ENCODE data around the gene CLASRP.
"Not testable (repeated sequence)": the region's sequence is repeated elsewhere in the genome, so short reads cannot be mapped to it uniquely, and the experiment has no call there.

The CLASRP gene

GRCh38 chr19:45098521-45099466 lies 59.9 kb downstream of the CLASRP start:
- FAIRE-seq = no peak
- no peak for DNase-seq (ENCODE audit: extremely low spot score, insufficient read length, low read depth)

DNA sequence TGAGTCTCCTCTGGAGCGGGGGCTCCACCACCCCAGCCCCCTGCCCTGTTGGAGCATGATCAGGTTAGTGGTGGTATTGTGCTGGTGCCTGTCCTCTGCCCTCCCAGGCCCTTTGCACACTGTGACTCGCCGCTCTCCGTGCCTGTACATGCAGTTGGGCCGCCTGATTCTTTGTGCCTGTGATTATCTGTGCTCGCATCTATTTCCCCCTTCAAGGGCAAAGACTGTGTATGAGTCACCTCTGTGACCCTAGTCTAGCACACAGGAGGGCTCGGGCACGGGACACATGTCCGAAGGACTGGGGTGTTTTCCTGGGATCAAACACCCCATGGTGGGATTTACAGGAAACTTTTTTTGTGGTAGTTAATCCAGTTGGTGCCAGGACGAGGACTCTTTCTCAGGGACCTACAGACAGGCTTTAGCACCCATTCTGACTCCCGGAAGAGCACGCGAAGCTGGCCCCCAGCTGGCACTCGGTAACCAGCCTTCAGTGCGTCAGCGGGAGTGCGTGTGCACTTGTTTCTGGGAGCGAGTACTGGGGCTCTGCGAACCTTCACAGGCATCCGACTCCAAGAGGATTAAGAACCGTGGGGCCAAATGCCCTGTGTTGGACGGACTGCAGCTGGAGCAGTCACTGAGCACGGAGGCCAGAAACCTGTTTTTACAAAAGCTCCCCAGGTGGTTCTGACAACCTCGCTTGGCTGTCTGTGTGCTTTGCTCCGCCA lies 60.8 kb downstream of the CLASRP start:
- DNase-seq (ENCODE audit: extremely low spot score, insufficient read length, low read depth) (no peak), FAIRE-seq (no peak)

DNA sequence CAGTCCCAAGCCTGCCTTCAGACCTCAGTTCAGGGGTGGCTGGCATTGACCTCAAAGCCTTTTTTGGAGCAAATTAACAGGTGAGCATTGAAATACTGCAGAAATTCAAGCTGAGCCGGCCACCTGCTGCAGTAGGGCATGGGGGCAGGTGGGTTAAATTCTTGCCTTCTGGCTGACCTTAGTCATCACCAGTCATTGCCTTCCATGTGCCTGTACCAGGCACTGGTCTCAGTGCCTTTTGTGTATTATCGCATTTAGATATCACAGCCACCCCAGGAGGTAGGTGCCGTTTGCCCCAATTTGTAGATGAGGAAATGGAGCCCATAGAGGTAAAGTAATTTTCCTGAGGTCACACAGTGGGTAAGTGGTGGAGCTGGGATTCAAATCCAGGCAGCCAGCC lies 61.4 kb downstream of the CLASRP start:
- no peak for DNase-seq (ENCODE audit: extremely low spot score, insufficient read length, low read depth)
- no peak for FAIRE-seq

DNA sequence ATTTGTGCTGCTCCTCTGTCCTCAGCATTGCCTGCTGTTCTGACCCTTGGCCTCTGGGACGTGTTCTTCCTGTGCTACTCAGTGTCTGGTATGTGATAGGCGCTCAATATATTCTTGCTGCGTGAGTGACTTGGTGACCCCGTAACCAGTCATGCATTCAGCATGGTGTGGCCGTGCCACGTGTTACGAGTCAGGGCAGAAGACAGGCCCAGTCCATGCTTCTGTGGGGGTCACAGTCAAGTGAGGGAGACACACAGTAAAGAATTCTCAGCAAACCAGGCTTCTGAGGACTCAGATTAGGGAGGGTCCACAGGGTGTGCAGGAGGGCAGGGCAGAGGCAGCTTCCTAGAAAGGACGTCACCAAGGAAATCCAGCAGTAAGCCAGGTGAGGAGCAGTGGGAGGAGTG lies 62.0 kb downstream of the CLASRP start:
- DNase-seq (ENCODE audit: extremely low spot score, insufficient read length, low read depth) = no peak
- FAIRE-seq = no peak

GRCh38 chr19:45101806-45102205 lies 63.0 kb downstream of the CLASRP start:
- FAIRE-seq (no peak), DNase-seq (ENCODE audit: extremely low spot score, insufficient read length, low read depth) (no peak)

- FAIRE-seq (no peak), DNase-seq (ENCODE audit: extremely low spot score, insufficient read length, low read depth) (no peak)
These were observed 63.6 kb downstream of the CLASRP start for GRCh38 chr19:45102481-45102880.

DNA sequence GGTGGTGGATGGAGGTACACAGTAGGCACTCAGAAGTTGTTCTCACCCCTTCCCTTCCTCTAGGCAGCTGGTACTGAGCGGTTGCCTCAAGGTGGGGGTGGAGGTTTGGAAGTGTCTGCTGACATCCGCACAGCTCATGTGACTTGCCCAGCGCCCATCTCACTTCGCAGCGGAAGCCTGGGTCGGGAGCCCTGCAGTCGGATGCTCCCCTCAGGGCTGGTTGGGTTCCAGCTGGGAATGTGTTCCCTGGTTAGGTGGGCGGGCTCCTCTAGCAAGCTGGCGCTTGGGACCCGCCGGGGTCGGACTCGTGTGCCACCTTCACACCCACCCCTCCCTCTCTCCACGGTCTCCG lies 64.3 kb downstream of the CLASRP start:
- FAIRE-seq = no peak
- DNase-seq (ENCODE audit: extremely low spot score, insufficient read length, low read depth) = no peak

DNA sequence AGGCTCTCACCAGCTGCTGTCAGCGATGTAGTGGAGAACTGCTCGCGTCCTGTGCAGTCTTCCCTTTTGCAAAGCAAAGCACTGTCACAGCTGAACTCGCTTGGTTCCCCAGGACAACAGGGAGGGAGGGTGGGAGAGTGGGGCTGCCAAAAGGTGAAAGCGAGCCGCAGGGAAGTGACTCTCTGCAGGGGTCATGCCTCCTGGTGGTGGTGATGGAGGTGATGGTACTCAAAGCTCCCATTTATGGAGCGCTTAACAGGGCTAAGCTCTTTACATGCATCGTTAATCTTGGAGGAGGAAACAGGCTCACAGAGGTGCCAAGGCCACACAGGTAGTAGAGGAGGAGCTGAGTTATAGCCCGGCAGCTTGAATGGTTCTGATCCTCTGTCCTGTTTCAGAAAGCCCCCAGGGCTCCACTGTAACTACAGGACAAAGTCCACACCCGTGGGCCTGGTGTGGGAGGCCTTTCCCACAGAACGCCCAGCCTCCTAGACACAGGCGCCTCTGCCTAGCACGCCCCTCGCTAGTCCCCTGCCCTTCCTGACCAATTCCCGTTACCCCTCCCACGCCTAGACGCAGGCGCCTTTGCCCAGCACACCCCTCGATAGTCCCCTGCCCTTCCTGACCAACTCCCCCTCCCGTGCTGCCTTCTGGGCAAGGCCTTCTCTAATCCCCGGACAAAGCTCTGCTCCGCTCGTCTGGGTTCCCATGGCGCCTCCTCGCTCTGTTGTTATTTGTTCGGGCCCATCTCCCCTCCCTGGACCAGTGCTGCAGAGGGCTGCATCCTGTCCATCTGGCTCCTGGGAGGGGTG lies 64.9 kb downstream of the CLASRP start:
- no peak for DNase-seq (ENCODE audit: extremely low spot score, insufficient read length, low read depth)
- peak; percentile 76 for FAIRE-seq

DNA sequence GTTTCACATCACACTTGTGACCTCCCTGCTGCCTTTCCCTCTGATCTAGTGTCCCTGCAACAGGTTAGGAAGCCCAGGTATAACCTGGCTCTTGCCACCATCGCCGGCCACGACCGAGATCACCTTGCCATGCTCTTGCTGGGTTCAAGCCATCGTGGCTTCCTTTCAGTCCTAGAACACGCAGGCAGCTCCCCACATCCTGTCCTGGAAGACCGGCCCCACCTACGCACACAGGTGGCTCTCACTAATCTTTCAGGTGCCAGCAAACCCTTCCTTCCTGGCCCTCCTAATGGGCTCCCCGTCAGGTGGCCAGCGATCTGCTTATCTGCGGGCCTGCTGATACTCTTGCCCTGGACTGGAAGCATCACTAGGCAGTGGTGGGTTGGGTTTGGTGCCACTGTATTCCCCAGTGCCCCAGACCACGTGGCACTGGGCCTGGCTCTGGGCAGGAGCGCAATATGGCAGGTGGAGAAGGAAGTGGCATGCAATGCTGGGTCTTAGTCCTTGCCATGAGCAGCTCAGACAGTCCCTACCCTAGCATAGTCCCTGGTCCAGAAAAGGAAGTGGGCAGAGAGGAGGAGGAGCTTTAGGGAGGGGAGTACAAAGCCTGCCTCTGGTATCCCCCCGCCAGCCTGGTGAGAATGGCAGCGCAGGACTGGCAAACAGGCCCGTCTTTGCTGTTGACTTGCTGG lies 66.0 kb downstream of the CLASRP start:
- DNase-seq (ENCODE audit: extremely low spot score, insufficient read length, low read depth) = no peak
- no peak for FAIRE-seq

DNA sequence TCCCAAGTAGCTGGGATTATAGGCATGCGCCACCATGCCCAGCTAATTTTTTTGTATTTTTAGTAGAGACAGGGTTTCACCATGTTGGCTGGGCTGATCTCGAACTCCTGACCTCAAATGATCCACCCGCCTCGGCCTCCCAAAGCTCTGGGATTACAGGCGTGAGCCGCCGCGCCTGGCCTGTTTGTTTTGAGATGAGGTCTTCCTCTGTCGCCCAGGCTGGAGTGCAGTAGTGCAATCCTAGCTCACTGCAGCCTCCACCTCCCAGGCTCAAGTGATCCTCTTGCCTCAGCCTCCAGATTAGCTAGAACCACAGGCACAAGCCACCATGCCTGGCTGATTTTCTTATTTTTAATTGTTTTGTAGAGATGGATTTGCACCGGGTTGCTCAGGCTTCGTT lies 67.5 kb downstream of the CLASRP start:
- not testable (repeated sequence) for DNase-seq (ENCODE audit: extremely low spot score, insufficient read length, low read depth); FAIRE-seq

GRCh38 chr19:45107621-45108150 lies 68.8 kb downstream of the CLASRP start:
- FAIRE-seq = no peak
- no peak for DNase-seq (ENCODE audit: extremely low spot score, insufficient read length, low read depth)

- FAIRE-seq = peak; percentile 54
- no peak for DNase-seq (ENCODE audit: extremely low spot score, insufficient read length, low read depth)
These were observed 72.0 kb downstream of the CLASRP start for GRCh38 chr19:45110851-45111266.

GRCh38 chr19:45112111-45112827 lies 73.4 kb downstream of the CLASRP start:
- DNase-seq (ENCODE audit: extremely low spot score, insufficient read length, low read depth) (no peak), FAIRE-seq (no peak)

GRCh38 chr19:45113628-45114027 lies 74.8 kb downstream of the CLASRP start:
- no peak for FAIRE-seq

GRCh38 chr19:45114116-45114515 lies 75.3 kb downstream of the CLASRP start:
- DNase-seq (ENCODE audit: extremely low spot score, insufficient read length, low read depth) (no peak), FAIRE-seq (no peak)

More at GRCh38 chr19:45113628-45114027, 74.8 kb downstream of the CLASRP start:
- no peak for DNase-seq (ENCODE audit: extremely low spot score, insufficient read length, low read depth)

GRCh38 chr19:45115809-45116615 lies 77.2 kb downstream of the CLASRP start:
- no peak for DNase-seq (ENCODE audit: extremely low spot score, insufficient read length, low read depth)
- no peak for FAIRE-seq

- FAIRE-seq (peak; percentile 90), DNase-seq (ENCODE audit: extremely low spot score, insufficient read length, low read depth) (peak; percentile 48)
These were observed 78.3 kb downstream of the CLASRP start for GRCh38 chr19:45117167-45117594.

DNA sequence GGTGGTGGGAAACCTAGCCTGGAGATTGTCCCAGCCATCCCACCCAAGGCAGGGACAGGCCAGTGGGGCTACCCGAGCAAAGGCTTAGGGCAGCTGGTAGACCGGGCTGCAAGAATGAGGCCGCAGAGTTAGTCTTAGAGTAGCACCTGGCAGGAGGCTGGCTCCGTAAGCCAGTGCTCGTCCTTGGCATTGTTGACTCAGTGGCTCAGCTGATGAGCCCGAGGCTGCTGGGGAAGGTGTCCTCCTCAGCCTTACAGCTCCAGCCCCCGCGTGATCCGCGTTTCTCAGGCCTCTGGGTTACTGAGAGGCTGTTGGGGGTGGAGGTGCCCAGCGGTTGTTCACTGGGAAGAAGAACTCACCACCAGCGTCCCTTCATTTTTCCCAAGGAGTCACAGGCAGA lies 78.8 kb downstream of the CLASRP start:
- DNase-seq (ENCODE audit: extremely low spot score, insufficient read length, low read depth) (no peak), FAIRE-seq (no peak)
